Mucosa of descending colon (tissue), 3 donors: ENCODE data around the gene NHSL2. TPM values are rescaled to one million over a fixed set of nuclear protein-coding genes. Genes with fewer than 3 reads are reported as not detected.
"Not testable (repeated sequence)": the region's sequence is repeated elsewhere in the genome, so short reads cannot be mapped to it uniquely, and the experiment has no call there.

Experiments used
- ATAC-seq: fragments of 200-7000 bp; cut with Tn5 transposase; one replicate; pipeline ENCODE4 v1.9.1; 2020; ENCODE audit warnings: mild to moderate bottlenecking, moderate library complexity
- DNase-seq, 3 donors: peaks; one replicate each; pipeline ENCODE4 v3.0.0-alpha.2; 2020
- H3K36me3 ChIP-seq: fragments of 200-600 bp; one replicate; pipeline ENCODE4 v1.8.0; 2021; ENCODE audit warnings: low read depth, mild to moderate bottlenecking
- H3K4me1 ChIP-seq: fragments of 200-600 bp; one replicate; pipeline ENCODE4 v1.8.0; 2021; ENCODE audit warnings: low read depth, mild to moderate bottlenecking
- H3K4me3 ChIP-seq: fragments of 200-600 bp; one replicate; pipeline ENCODE4 v1.8.0; 2021; ENCODE audit warnings: mild to moderate bottlenecking
- H3K9me3 ChIP-seq: fragments of 200-600 bp; one replicate; pipeline ENCODE4 v1.8.0; 2021; ENCODE audit warnings: mild to moderate bottlenecking
- intact Hi-C, 2 donors: fragments of 100-400 bp; cut with DNase I in 1 of 2; cut with micrococcal nuclease in 1 of 2; formaldehyde crosslinking; loops; one replicate each; pipeline versions ENCODE4 v1.11.0 to v1.11.1; 2022; cut with DNase I, micrococcal nuclease
- total RNA-seq, 3 donors: library from RNA; stranded (reverse); fragmentation: NEBNext Ultra II Directional in 2 of 3; extraction: Animal tissue kit (Norgen Biotek cat#: 25700) in 2 of 3; gene quantifications; one replicate each; pipeline versions ENCODE4 v1.2.1 to v1.2.4, GENCODE V29; 2021 to 2023
- TF ChIP-seq, protein P1 (sequence below): fragments of 200-600 bp; IDR thresholded peaks from one replicate; pipeline ENCODE4 v1.8.0; 2022; ENCODE audit warnings: antibody characterized with exemption, mild to moderate bottlenecking
- donor health status: DM: no; HTN: no; CAD: no; lungs with moderate emphysema.
- donor health status: DM: no; HTN: no; CAD: no.
- donor health status: DM: no; HTN: yes; CAD: no.

Gene NHSL2
- total RNA-seq, 3 donors from 2014 or later = 1.2 to 11.8 (median 4.8) TPM

GRCh38 chrX:72169008-72169728 lies 258.5 kb downstream of the NHSL2 start:
- TF ChIP-seq, protein P1, sequence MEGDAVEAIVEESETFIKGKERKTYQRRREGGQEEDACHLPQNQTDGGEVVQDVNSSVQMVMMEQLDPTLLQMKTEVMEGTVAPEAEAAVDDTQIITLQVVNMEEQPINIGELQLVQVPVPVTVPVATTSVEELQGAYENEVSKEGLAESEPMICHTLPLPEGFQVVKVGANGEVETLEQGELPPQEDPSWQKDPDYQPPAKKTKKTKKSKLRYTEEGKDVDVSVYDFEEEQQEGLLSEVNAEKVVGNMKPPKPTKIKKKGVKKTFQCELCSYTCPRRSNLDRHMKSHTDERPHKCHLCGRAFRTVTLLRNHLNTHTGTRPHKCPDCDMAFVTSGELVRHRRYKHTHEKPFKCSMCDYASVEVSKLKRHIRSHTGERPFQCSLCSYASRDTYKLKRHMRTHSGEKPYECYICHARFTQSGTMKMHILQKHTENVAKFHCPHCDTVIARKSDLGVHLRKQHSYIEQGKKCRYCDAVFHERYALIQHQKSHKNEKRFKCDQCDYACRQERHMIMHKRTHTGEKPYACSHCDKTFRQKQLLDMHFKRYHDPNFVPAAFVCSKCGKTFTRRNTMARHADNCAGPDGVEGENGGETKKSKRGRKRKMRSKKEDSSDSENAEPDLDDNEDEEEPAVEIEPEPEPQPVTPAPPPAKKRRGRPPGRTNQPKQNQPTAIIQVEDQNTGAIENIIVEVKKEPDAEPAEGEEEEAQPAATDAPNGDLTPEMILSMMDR = no peak
- ATAC-seq (peak; percentile 44), DNase-seq (peak in 1 of 3 donors; percentile 3)
- intact Hi-C loops = no loop called here
- no peaks in the 10 kb centered on the region for H3K9me3 ChIP-seq
- no peaks in the 10 kb centered on the region for H3K36me3 ChIP-seq
- H3K4me1 ChIP-seq = no peaks in the 10 kb centered on the region
- no peak overlapping the region for H3K4me3 ChIP-seq

DNA sequence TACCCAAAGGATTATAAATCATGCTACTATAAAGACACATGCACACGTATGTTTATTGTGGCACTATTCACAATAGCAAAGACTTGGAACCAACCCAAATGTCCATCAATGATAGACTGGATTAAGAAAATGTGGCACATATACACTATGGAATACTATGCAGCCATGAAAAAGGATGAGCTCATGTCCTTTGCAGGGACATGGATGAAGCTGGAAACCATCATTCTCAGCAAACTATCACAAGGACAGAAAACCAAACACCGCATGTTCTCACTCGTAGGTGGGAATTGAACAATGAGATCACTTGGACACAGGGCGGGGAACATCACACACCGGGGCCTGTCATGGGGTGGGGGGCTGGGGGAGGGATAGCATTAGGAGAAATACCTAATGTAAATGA lies 265.6 kb downstream of the NHSL2 start:
- intact Hi-C loops, H3K4me1 ChIP-seq, DNase-seq, ATAC-seq, H3K36me3 ChIP-seq, H3K4me3 ChIP-seq, H3K9me3 ChIP-seq: not testable (repeated sequence)

DNA sequence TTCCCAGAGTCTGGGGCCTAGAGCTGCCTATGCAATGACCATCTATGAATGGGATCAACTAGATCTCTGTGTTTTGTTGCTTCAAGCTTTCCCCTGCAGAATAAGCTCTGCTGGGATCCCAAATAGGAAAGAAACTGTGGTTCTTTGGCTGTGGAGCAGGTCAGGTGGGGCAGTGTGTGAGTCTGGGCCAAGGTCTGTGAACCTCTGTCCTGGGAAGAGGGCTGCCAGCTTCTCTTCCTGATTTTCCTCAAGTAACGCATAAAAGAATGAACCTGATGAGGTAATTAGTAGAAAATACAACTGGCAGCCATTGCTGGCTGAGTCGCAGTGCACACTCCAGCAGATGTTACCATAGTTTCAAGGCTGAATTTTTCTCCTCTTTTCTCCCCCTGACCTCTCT lies 266.3 kb downstream of the NHSL2 start:
- ATAC-seq = no peak
- no peak for DNase-seq
- no peak overlapping the region for H3K4me3 ChIP-seq
- no peaks in the 10 kb centered on the region for H3K36me3 ChIP-seq
- H3K9me3 ChIP-seq = no peaks in the 10 kb centered on the region
- intact Hi-C loops = no loop called here
- TF ChIP-seq, protein P1 = no peak
- no peaks in the 10 kb centered on the region for H3K4me1 ChIP-seq

- no peak for ATAC-seq
- Histone ChIP-seq H3K9me3 (no peaks in the 10 kb centered on the region), H3K4me1 (no peaks in the 10 kb centered on the region), H3K4me3 (no peak overlapping the region), H3K36me3 (no peaks in the 10 kb centered on the region)
- intact Hi-C loops = no loop called here
- DNase-seq = peak in 1 of 3 donors; percentile 2
- TF ChIP-seq, protein P1 = no peak
Measured at GRCh38 chrX:72180539-72180938, 269.9 kb downstream of the NHSL2 start.

DNA sequence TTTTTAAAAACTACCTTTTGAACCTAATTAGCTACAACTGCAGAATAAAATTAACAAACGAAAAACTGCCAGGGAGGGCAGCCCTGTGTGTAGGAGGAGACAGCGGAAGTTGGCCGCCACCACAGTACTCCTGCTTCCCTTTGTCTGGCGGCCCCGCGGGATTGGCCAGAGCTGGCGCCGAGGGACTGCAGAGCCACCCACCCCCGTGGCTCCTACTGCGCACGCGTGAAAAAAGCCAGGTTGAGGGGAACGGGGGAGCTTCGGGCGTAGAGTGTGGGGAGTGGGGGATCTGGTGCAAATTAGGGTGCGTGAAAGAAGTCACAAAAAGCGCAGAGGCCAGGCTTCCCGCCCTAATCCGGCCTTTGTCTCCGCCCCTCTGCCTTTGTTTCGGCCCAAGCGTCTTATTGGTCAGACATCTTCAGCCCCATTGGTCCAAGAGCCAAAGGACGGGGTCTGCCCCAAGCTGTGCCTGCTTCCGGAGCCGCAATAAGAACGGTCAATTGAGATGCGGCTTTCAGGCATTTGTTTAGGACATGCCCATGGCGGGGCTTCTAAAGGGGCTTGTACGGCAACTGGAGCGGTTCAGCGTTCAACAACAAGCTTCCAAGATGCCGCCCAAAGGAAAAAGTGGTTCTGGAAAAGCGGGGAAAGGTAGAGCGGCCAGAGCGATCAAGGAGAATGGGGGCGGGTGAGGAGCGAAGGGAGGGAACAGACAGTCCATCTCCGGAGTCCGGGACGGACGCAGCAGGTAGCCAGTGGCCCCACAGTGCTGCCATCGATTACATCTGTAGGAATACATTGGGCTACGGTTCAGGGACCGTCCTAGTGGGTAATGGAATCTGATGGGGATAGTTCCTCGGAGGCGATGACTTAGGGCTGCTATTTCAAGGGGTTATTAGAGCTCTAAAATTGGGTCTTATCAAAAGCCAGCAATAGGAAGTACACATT lies 270.8 kb downstream of the NHSL2 start, which contains the start of gene PIN4:
PIN4 (plus strand) TSS at position 580 of the 948 bp plus-strand sequence; CDS start at position 609, 29 bp downstream.
- Histone ChIP-seq H3K4me3 (peak within 1 kb of the TSS; percentile 26), H3K9me3 (no peaks in the 10 kb centered on the region), H3K36me3 (no peaks in the 10 kb centered on the region), H3K4me1 (no peaks in the 10 kb centered on the region)
- intact Hi-C loops = no loop called here
- TF ChIP-seq, protein P1 = no peak
- ATAC-seq (peak; percentile 98), DNase-seq (peak; percentile 91 to 93 (median 92))

- H3K36me3 ChIP-seq = no peaks in the 10 kb centered on the region
- DNase-seq (no peak), ATAC-seq (no peak)
- H3K4me1 ChIP-seq = no peaks in the 10 kb centered on the region
- no peaks in the 10 kb centered on the region for H3K9me3 ChIP-seq
- no peak overlapping the region for H3K4me3 ChIP-seq
- TF ChIP-seq, protein P1 = no peak
- intact Hi-C loops = no loop called here
Measured at GRCh38 chrX:72182924-72183323, 272.3 kb downstream of the NHSL2 start.
